ENCODE results near the gene DNAJB6.

Gene DNAJB6

DNA sequence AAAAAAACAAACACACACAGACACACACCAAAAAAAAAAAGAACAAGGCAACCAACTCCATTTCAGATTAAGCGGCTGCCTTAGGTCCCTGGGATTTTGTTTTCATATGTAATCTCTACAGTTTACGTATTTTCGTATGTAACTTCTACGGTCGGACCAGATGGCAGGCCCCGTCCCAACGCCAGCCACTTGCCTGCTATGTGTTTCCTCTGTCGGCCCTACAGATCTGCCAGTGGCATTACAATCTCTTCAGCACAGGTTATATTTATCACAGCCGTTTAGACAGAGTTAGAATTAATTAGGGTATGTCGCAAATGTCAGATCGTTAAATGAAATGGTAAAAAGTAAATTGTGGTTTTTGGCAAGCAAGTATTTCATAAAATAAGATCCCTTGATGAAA is 99.3 kb downstream of the DNAJB6 start:
- DNase-seq (ENCODE audit: extremely low read depth, low read depth) = no peak
- TF ChIP-seq, protein P1, sequence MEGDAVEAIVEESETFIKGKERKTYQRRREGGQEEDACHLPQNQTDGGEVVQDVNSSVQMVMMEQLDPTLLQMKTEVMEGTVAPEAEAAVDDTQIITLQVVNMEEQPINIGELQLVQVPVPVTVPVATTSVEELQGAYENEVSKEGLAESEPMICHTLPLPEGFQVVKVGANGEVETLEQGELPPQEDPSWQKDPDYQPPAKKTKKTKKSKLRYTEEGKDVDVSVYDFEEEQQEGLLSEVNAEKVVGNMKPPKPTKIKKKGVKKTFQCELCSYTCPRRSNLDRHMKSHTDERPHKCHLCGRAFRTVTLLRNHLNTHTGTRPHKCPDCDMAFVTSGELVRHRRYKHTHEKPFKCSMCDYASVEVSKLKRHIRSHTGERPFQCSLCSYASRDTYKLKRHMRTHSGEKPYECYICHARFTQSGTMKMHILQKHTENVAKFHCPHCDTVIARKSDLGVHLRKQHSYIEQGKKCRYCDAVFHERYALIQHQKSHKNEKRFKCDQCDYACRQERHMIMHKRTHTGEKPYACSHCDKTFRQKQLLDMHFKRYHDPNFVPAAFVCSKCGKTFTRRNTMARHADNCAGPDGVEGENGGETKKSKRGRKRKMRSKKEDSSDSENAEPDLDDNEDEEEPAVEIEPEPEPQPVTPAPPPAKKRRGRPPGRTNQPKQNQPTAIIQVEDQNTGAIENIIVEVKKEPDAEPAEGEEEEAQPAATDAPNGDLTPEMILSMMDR (IDR thresholded peaks at IDR 0.05; ENCODE audit: low read depth, low read length) = no peak

DNA sequence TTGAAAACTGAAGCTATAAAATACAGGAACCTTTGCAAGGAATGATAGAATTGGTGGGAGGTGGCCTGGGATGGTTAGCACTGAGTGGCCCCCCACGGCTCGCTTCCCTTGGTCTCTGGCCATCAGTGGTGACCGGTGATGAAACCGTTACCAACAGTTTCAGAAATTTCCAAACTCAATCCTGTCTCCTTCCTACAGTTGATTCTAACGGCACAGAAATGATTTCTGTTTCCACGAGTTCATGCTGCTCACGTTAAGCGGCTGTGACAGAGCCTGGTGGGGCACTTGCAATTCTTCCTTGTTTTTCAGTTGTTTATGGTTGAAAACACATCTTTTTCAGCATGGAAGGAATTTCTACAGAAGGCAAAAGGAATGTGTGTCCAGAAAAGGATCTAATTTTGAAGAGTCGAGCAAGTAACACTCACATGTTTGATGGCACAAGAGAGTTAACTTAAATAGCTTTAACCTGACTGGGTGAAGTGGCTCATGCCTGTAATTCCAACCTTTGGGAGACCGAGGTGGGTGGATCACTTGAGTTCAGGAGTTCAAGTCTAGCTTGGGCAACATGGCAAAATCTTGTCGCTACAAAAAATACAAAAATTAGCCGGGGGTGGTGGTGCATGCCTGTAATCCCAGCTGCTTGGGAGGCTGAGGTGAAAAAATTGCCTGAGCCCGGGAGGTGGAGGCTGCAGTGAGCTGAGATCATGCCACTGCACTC is 100.1 kb downstream of the DNAJB6 start:
- TF ChIP-seq, protein P1 (IDR thresholded peaks at IDR 0.05; ENCODE audit: low read depth, low read length) = no peak
- no peak for DNase-seq (ENCODE audit: extremely low read depth, low read depth)

DNA sequence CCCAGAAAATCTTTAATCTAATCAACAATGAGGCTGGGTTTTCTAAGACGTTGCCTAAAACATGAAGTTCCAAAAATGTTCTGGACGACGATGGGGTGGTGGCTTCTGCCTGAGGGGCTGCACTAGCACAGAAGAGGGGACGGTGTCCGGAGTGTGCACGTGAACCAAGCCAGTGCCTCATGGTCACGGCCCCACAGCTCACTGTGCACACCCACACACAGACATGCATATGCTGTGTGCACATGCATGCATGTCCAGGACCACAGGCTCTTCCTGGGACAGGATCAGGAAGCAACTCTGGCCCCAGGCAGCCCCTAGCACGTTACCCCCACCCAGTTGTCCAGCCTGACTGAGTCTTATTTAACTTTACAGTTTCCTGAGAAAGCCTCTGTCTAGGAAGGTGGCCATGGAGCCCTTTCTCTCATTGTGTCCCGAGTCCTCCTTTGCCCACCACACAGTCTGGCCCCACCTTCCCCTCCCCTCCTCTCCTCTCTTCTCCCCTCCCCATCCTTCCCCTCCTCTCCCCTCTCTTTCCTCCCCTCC is 100.8 kb downstream of the DNAJB6 start:
- TF ChIP-seq, protein P1 (IDR thresholded peaks at IDR 0.05; ENCODE audit: low read depth, low read length) = no peak
- DNase-seq (ENCODE audit: extremely low read depth, low read depth) = no peak

DNA sequence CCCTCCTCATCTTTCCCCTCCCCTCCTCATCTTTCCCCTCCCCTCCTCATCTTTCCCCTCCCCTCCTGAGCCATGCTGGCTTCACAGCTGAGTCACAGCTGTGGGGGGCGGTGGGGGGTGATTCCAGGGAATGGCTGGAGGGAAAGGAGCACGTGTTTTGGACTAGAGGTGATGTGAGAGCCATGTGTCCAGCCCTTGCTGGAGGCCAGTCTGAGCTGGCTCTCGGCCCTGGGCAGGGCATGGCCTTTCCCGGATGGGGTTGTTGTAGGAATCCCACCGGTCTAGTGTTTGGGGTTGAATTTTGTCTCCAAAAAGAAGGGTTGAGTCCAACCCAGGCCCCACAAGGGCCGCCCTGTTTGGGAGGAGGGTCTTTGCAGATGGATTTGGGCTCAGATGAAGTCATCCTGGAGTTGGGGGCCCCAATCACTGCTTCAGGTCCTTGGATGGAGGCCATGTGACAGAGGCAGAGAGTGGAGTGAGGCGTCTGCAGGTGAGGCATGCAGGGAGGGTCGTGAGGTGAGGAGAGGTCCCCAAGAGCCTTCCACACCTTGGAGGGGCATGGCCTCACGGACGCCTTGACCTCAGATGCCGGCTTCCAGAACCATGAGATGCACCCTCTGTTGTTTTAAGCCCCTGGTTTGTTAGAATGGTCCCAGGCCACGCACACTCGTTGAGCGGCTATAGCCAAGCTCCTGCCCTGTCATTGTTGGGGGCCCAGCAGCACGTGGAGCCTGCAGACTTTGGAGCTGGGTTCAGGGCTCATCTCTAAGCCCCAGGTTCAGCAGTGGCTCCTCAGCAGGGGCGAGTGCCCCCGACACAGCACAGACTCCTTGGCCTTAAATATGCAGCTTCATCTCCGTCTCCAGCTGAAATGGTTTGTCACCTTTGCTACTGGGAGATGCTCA is 101.6 kb downstream of the DNAJB6 start:
- DNase-seq (ENCODE audit: extremely low read depth, low read depth) = no peak

DNA sequence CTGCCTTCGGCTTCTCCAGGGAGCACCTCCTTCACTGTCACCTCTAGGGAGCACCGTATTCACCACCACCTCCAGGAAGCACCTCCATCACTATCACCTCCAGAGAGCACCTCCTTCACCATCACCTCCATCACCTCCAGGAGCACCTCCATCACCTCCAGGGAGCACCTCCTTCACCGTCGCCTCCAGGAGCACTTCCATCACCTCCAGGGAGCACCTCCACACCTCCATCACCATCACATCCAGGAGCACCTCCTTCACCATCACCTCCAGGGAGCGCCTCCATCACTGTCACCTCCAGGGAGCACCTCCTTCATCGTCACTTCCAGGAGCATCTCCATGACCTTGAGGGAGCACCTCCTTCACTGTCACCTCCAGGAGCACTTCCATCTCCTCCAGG is 102.3 kb downstream of the DNAJB6 start:
- TF ChIP-seq, protein P1 (IDR thresholded peaks at IDR 0.05; ENCODE audit: low read depth, low read length) = no peak
- no peak for DNase-seq (ENCODE audit: extremely low read depth, low read depth)

More for the DNA sequence above, 101.6 kb downstream of the DNAJB6 start:
- TF ChIP-seq, protein P1 (IDR thresholded peaks at IDR 0.05; ENCODE audit: low read depth, low read length) = no peak

DNA sequence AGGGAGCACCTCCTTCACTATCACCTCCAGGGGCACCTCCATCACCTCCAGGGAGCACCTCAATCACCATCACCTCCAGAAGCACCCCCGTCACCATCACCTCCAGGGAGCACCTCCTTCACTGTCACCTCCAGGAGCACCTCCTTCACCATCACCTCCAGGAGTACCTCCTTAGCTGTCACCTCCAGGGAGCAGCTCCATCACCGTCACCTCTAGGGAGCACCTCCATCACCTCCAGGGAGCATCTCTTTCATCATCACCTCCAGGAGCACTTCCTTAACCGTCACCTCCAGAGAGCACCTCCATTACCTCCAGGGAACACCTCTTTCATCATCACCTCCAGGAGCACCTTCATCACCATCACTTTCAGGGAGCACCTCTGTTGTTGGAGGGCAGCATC is 103.0 kb downstream of the DNAJB6 start:
- DNase-seq (ENCODE audit: extremely low read depth, low read depth) = no peak

More for the DNA sequence above, 103.0 kb downstream of the DNAJB6 start:
- TF ChIP-seq, protein P1 (IDR thresholded peaks at IDR 0.05; ENCODE audit: low read depth, low read length) = no peak
